IMR-90 (cell line): ENCODE data around the gene YES1. TPM values are rescaled to one million over a fixed set of nuclear protein-coding genes. Genes with fewer than 3 reads are reported as not detected.

Source experiments
- ATAC-seq: fragments of 200-7000 bp; cut with Tn5 transposase; 2 replicates; pipeline ENCODE4 v1.9.1; 2020; ENCODE audit warnings: low read depth, mild to moderate bottlenecking, moderate library complexity
- BruUV-seq: library from RNA; stranded (reverse); fragments of 400-500 nt; replicated peaks from 2 replicates; lab custom pipeline; 2021; lab: Mats Ljungman, UMichigan
- CTCF ChIA-PET: fragments of 300-600 bp; formaldehyde crosslinking; extraction: SDS; loops from one replicate; lab custom pipeline; 2021; ENCODE audit warnings: antibody characterized with exemption; lab: Yijun Ruan, JAX
- POLR2A ChIA-PET: fragments of 300-600 bp; sonication (Branson Sonifier 250); formaldehyde crosslinking; loops from one replicate; lab custom pipeline; 2022; ENCODE audit warnings: antibody characterized with exemption; ENCODE audit not compliant: unreplicated experiment; lab: Charles Lee
- DNase-seq: peaks from one replicate; pipeline ENCODE4 v3.0.0; 2013
- H2AFZ ChIP-seq: replicated peaks from 2 replicates; pipeline ENCODE3; 2013; ENCODE audit warnings: low read length, mild to moderate bottlenecking; ENCODE audit not compliant: poor library complexity
- H2AK5ac ChIP-seq: 2 replicates; pipeline ENCODE4 v1.6.1; 2013; ENCODE audit warnings: low read depth, low read length, inconsistent platforms
- H2AK9ac ChIP-seq: replicated peaks from 2 replicates; pipeline ENCODE3; 2013; ENCODE audit warnings: mild to moderate bottlenecking, low read depth, low read length, moderate library complexity; ENCODE audit not compliant: poor library complexity
- H2BK120ac ChIP-seq: 2 replicates; pipeline ENCODE4 v1.6.1; 2013; ENCODE audit warnings: low read depth, low read length, inconsistent platforms
- H2BK15ac ChIP-seq: 3 replicates; pipeline ENCODE4 v1.6.1; 2013; ENCODE audit warnings: low read depth, low read length, inconsistent platforms
- H2BK20ac ChIP-seq: 2 replicates; pipeline ENCODE4 v1.6.1; 2013; ENCODE audit warnings: low read depth, mild to moderate bottlenecking, inconsistent platforms, low read length, moderate library complexity
- H2BK5ac ChIP-seq: 2 replicates; pipeline ENCODE4 v1.6.1; 2013; ENCODE audit warnings: mild to moderate bottlenecking, low read depth, low read length, inconsistent platforms; ENCODE audit not compliant: poor library complexity, severe bottlenecking
- H3K14ac ChIP-seq: replicated peaks from 2 replicates; pipeline ENCODE4 v1.6.1; 2013; ENCODE audit warnings: low read depth, low read length, inconsistent platforms
- H3K18ac ChIP-seq: 2 replicates; pipeline ENCODE4 v1.6.1; 2013; ENCODE audit warnings: low read depth, low read length, control low read depth
- H3K23ac ChIP-seq: 2 replicates; pipeline ENCODE4 v1.6.1; 2013; ENCODE audit warnings: low read depth, low read length, inconsistent platforms
- H3K27ac ChIP-seq: 2 replicates; pipeline ENCODE4 v1.5.1; 2013; ENCODE audit warnings: mild to moderate bottlenecking, control low read depth, low read length; ENCODE audit not compliant: insufficient read depth
- H3K27me3 ChIP-seq: 2 replicates; pipeline ENCODE4 v1.6.1; 2013; ENCODE audit warnings: low read length; ENCODE audit not compliant: control insufficient read depth, insufficient read depth
- H3K36me3 ChIP-seq: 2 replicates; pipeline ENCODE4 v1.6.1; 2013; ENCODE audit warnings: low read length, mixed read lengths; ENCODE audit not compliant: control insufficient read depth, insufficient read depth
- H3K4ac ChIP-seq: 2 replicates; pipeline ENCODE4 v1.6.1; 2013; ENCODE audit warnings: low read depth, low read length, inconsistent platforms
- H3K4me1 ChIP-seq: 2 replicates; pipeline ENCODE4 v1.6.1; 2013; ENCODE audit warnings: low read length, mixed read lengths; ENCODE audit not compliant: control insufficient read depth, insufficient read depth
- H3K4me2 ChIP-seq: 2 replicates; pipeline ENCODE4 v1.6.1; 2013; ENCODE audit warnings: low read depth, mild to moderate bottlenecking, control low read depth, low read length, moderate library complexity
- H3K4me3 ChIP-seq: 2 replicates; pipeline ENCODE4 v1.5.1; 2013; ENCODE audit warnings: low read depth, mild to moderate bottlenecking, control low read depth, low read length, moderate library complexity; ENCODE audit not compliant: insufficient read depth
- H3K56ac ChIP-seq: 2 replicates; pipeline ENCODE4 v1.6.1; 2013; ENCODE audit warnings: low read length, inconsistent platforms; ENCODE audit not compliant: insufficient read depth; ENCODE audit errors: extremely low read depth
- H3K79me1 ChIP-seq, 2 experiments: 2 replicates each; pipeline ENCODE4 v1.6.1; 2013; ENCODE audit warnings: low read length in 2 of 2, inconsistent platforms in 1 of 2, low read depth in 1 of 2
- H3K9ac ChIP-seq: 2 replicates; pipeline ENCODE4 v1.6.1; 2013; ENCODE audit warnings: low read depth, low read length, control low read depth
- H3K9me1 ChIP-seq: 2 replicates; pipeline ENCODE4 v1.6.1; 2013; ENCODE audit warnings: low read length, inconsistent platforms; ENCODE audit not compliant: insufficient read depth
- H3K9me3 ChIP-seq: 2 replicates; pipeline ENCODE4 v1.6.1; 2013; ENCODE audit warnings: low read length; ENCODE audit not compliant: control insufficient read depth, insufficient read depth
- H4K20me1 ChIP-seq: 2 replicates; pipeline ENCODE4 v1.6.1; 2013; ENCODE audit warnings: low read length, inconsistent platforms; ENCODE audit not compliant: insufficient read depth
- H4K5ac ChIP-seq: 2 replicates; pipeline ENCODE4 v1.6.1; 2013; ENCODE audit warnings: mild to moderate bottlenecking, low read depth, low read length, control low read depth
- H4K8ac ChIP-seq, 2 experiments: 2 replicates each; pipeline ENCODE4 v1.6.1; 2013; ENCODE audit warnings: low read depth in 2 of 2, low read length in 2 of 2, control low read depth in 1 of 2, inconsistent platforms in 1 of 2
- H4K91ac ChIP-seq: 2 replicates; pipeline ENCODE4 v1.6.1; 2013; ENCODE audit warnings: low read depth, low read length, inconsistent platforms; ENCODE audit not compliant: insufficient read depth
- BHLHE40 ChIP-seq: fragments of 150-350 bp; IDR thresholded peaks from 2 replicates; pipeline ENCODE4 v1.6.1; 2016; ENCODE audit warnings: mild to moderate bottlenecking, low read depth, low read length
- CEBPB ChIP-seq: IDR thresholded peaks from 2 replicates; pipeline ENCODE4 v1.6.1; 2012; ENCODE audit warnings: low read depth, low read length, improper control_type of control experiment
- CHD1 ChIP-seq: IDR thresholded peaks from 2 replicates; pipeline ENCODE4 v1.6.1; 2012; ENCODE audit warnings: low read depth, low read length, improper control_type of control experiment
- FOS ChIP-seq: fragments of 150-350 bp; IDR thresholded peaks from 2 replicates; pipeline ENCODE4 v1.6.1; 2016; ENCODE audit warnings: low read depth, low read length
- MAFK ChIP-seq: IDR thresholded peaks from 2 replicates; pipeline ENCODE4 v1.6.1; 2012; ENCODE audit warnings: low read depth, low read length, improper control_type of control experiment
- MAZ ChIP-seq: IDR thresholded peaks from 2 replicates; pipeline ENCODE4 v1.6.1; 2012; ENCODE audit warnings: low read depth, mild to moderate bottlenecking, low read length, improper control_type of control experiment, moderate library complexity, borderline replicate concordance
- MXI1 ChIP-seq: IDR thresholded peaks from 2 replicates; pipeline ENCODE4 v1.6.1; 2012; ENCODE audit warnings: low read depth, mild to moderate bottlenecking, low read length, moderate library complexity, borderline replicate concordance
- NFE2L2 ChIP-seq: fragments of 150-350 bp; IDR thresholded peaks from 2 replicates; pipeline ENCODE4 v1.6.1; 2016; ENCODE audit warnings: low read depth, mild to moderate bottlenecking, low read length
- POLR2A ChIP-seq: IDR thresholded peaks from 2 replicates; pipeline ENCODE4 v1.6.1; 2012; ENCODE audit warnings: mild to moderate bottlenecking, low read depth, low read length
- RAD21 ChIP-seq: IDR thresholded peaks from 2 replicates; pipeline ENCODE4 v1.6.1; 2012; ENCODE audit warnings: low read length, improper control_type of control experiment
- RCOR1 ChIP-seq: IDR thresholded peaks from 2 replicates; pipeline ENCODE4 v1.6.1; 2012; ENCODE audit warnings: mild to moderate bottlenecking, low read length, improper control_type of control experiment; ENCODE audit not compliant: insufficient replicate concordance
- RFX5 ChIP-seq: IDR thresholded peaks from 2 replicates; pipeline ENCODE4 v1.8.0; 2012; ENCODE audit warnings: low read depth, mild to moderate bottlenecking, low read length, moderate library complexity
- SMC3 ChIP-seq: fragments of 150-350 bp; IDR thresholded peaks from 2 replicates; pipeline ENCODE4 v1.6.1; 2016; ENCODE audit warnings: low read depth, mild to moderate bottlenecking, antibody characterized with exemption, low read length, moderate library complexity
- WGBS, 2 experiments: methylation state at CpG; one replicate each; pipeline versions ENCODE4 v1.1.5 to v1.1.7; 2013; ENCODE audit warnings: missing lambda C conversion rate in 2 of 2; ENCODE audit not compliant: insufficient read length in 1 of 2; ENCODE audit errors: extremely low coverage in 2 of 2; 5-methylcytosine and 5-hydroxymethylcytosine counted together
- dilution Hi-C: fragments of 300-500 bp; cut with HindIII; formaldehyde crosslinking; loops from one replicate; pipeline ENCODE4 v1.14.3; 2018; ENCODE audit warnings: low sequenced_read_pairs; ENCODE audit not compliant: unreplicated experiment
- in situ Hi-C: fragments of 300-500 bp; cut with MboI; formaldehyde crosslinking; loops from 3 replicates; pipeline ENCODE4 v1.14.3; 2019; ENCODE audit warnings: low sequenced_read_pairs, inconsistent platforms, mixed read lengths
- intact Hi-C: fragments of 100-400 bp; cut with micrococcal nuclease; formaldehyde crosslinking; loops from 2 replicates; pipeline ENCODE4 v1.10.0; 2022
- polyA plus RNA-seq, 3 experiments: library from polyadenylated mRNA; depleted of rRNA; stranded (reverse); fragments of >200 nt; gene quantifications; 2 replicates each; pipeline ENCODE4 v1.2.3, GENCODE V29; 2012; ENCODE audit warnings: low replicate concordance in 1 of 3
- total RNA-seq: library from RNA; depleted of rRNA; stranded (reverse); fragments of >200 nt; gene quantifications from 2 replicates; pipeline ENCODE4 v1.2.3, GENCODE V29; 2012
- TF ChIP-seq, protein P1 (sequence below): fragments of 150-350 bp; IDR thresholded peaks from 2 replicates; pipeline ENCODE4 v1.6.1; 2016; ENCODE audit warnings: low read depth, mild to moderate bottlenecking, low read length, moderate library complexity, borderline replicate concordance
- TF ChIP-seq, protein P2 (sequence below): conservative IDR thresholded peaks from 2 replicates; pipeline ENCODE4 v1.5.1; 2012; ENCODE audit warnings: mild to moderate bottlenecking, low read depth, low read length, improper control_type of control experiment
- TF ChIP-seq, protein P3 (sequence below): fragments of 150-350 bp; IDR thresholded peaks from 2 replicates; pipeline ENCODE4 v1.6.1; 2017; ENCODE audit warnings: mild to moderate bottlenecking, antibody characterized with exemption, low read length, low read depth

Gene YES1
- total and polyA plus RNA-seq, 2 of the 4 experiments (the other 2 are of a cell fraction) = 16.7 to 62.0 TPM

DNA sequence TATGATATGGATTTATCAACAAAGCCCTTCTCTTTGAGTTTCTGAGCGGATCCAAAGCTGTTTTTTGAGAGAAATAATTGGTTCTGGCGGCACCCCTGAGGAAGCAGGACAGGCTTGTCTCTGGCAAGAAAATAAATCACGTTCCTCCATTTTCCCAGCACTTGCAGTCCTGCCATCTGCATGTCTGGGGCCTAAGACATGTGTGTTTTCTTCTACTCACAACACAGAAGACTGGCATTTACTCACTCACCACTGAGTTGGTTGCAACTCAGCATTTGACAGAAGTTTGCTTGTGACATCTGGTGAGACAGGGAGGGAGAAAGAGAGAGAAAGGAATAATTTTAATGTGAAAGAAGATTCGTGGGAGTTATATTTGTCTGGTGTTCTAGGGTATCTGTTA lies 37.0 kb upstream of the YES1 start:
- Histone ChIP-seq H4K20me1 (peaks cover 6% of the 10 kb centered on the region; the same call in 1 of the 2 replicates), H4K8ac (no peak overlapping the region), H3K56ac (no peak overlapping the region), H3K4me1 (0 out of 2 replicates have a peak, but pooled peaks cover 2% of the 10 kb centered on the region), H2AK5ac (no peak overlapping the region), H2BK20ac (no peak overlapping the region), H3K23ac (no peak overlapping the region), H3K79me1 (no peaks in the 10 kb centered on the region), H3K18ac (no peak overlapping the region), H2BK120ac (no peak overlapping the region), H3K9ac (no peak overlapping the region), H3K36me3 (no peaks in the 10 kb centered on the region), H3K4me3 (no peak overlapping the region), H4K91ac (no peak overlapping the region), H2AFZ (no peak overlapping the region), H3K27ac (no peak overlapping the region), H4K5ac (no peak overlapping the region), H2BK5ac (no peak overlapping the region), H3K4ac (no peak overlapping the region), H3K9me1 (no peaks in the 10 kb centered on the region), H3K9me3 (no peaks in the 10 kb centered on the region), H2AK9ac (no peak overlapping the region), H3K4me2 (no peak overlapping the region), H3K14ac (no peak overlapping the region), H3K27me3 (no peaks in the 10 kb centered on the region), H2BK15ac (no peak overlapping the region)
- TF ChIP-seq, protein P1, sequence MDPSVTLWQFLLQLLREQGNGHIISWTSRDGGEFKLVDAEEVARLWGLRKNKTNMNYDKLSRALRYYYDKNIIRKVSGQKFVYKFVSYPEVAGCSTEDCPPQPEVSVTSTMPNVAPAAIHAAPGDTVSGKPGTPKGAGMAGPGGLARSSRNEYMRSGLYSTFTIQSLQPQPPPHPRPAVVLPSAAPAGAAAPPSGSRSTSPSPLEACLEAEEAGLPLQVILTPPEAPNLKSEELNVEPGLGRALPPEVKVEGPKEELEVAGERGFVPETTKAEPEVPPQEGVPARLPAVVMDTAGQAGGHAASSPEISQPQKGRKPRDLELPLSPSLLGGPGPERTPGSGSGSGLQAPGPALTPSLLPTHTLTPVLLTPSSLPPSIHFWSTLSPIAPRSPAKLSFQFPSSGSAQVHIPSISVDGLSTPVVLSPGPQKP = no peak
- no peak for TF ChIP-seq RCOR1
- TF ChIP-seq NFE2L2 = no peak
- no peak for TF ChIP-seq MAZ
- no peak for TF ChIP-seq FOS
- TF ChIP-seq RAD21 = no peak
- no peak for TF ChIP-seq RFX5
- TF ChIP-seq POLR2A = no peak
- TF ChIP-seq, protein P2, sequence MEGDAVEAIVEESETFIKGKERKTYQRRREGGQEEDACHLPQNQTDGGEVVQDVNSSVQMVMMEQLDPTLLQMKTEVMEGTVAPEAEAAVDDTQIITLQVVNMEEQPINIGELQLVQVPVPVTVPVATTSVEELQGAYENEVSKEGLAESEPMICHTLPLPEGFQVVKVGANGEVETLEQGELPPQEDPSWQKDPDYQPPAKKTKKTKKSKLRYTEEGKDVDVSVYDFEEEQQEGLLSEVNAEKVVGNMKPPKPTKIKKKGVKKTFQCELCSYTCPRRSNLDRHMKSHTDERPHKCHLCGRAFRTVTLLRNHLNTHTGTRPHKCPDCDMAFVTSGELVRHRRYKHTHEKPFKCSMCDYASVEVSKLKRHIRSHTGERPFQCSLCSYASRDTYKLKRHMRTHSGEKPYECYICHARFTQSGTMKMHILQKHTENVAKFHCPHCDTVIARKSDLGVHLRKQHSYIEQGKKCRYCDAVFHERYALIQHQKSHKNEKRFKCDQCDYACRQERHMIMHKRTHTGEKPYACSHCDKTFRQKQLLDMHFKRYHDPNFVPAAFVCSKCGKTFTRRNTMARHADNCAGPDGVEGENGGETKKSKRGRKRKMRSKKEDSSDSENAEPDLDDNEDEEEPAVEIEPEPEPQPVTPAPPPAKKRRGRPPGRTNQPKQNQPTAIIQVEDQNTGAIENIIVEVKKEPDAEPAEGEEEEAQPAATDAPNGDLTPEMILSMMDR = no peak
- TF ChIP-seq, protein P3, sequence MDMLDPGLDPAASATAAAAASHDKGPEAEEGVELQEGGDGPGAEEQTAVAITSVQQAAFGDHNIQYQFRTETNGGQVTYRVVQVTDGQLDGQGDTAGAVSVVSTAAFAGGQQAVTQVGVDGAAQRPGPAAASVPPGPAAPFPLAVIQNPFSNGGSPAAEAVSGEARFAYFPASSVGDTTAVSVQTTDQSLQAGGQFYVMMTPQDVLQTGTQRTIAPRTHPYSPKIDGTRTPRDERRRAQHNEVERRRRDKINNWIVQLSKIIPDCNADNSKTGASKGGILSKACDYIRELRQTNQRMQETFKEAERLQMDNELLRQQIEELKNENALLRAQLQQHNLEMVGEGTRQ = no peak
- no peak for TF ChIP-seq MAFK
- no peak for TF ChIP-seq CEBPB
- TF ChIP-seq SMC3 = no peak
- TF ChIP-seq CHD1 = no peak
- no peak for TF ChIP-seq BHLHE40
- no peak for TF ChIP-seq MXI1
- BruUV-seq = no TSS peak
- CTCF ChIA-PET = interaction anchor here (1.9 kb wide), 1 partner anchor 10 kb away, joined by 9 read pairs; no protein-coding TSS in a partner anchor
- dilution Hi-C loops = no loop called here
- intact Hi-C loops = no loop called here
- no peak for DNase-seq
- WGBS, 2 experiments = 60 to 100% methylated on average over 1 of the region's 4 CpGs
- in situ Hi-C loops = no loop called here
- POLR2A ChIA-PET = no interaction called here
- ATAC-seq = no peak
